ENCODE measurements around the gene PARP3. TPM values are rescaled to one million over a fixed set of nuclear protein-coding genes. Genes with fewer than 3 reads are reported as not detected.

PARP3 gene
- polyA plus RNA-seq, 1 of the 3 experiments (the other 2 are of a cell fraction) = 31.1 TPM

GRCh38 chr3:51983578-51984268, 41.6 kb downstream of the PARP3 start:
- Histone ChIP-seq H3F3A (replicated peaks; ENCODE audit: insufficient read depth) (peaks cover 16% of the 10 kb centered on the region), H2AFZ (ENCODE audit: low read depth) (peak overlapping the region; percentile 94; the same call in 1 of the 2 replicates), H3K36me3 (replicated peaks in 1 of 2; ENCODE audit: control insufficient read depth in 1 of 2, insufficient read depth in 2 of 2, low read length in 1 of 2) (peaks cover 0 to 5% of the 10 kb centered on the region in 2 experiments), H3K79me2 (ENCODE audit: insufficient read depth) (peaks cover 40% of the 10 kb centered on the region), H3K27me3 (ENCODE audit: insufficient read depth) (no peaks in the 10 kb centered on the region), H3K9ac (peak overlapping the region; percentile 89), H3K27ac (ENCODE audit: low read depth in 2 of 2, low read length in 1 of 2) (peak overlapping the region; percentile 89 to 93), H3K9me2 (no peaks in the 10 kb centered on the region), H3K4me2 (peak overlapping the region; percentile 97), H3K9me3 (no peaks in the 10 kb centered on the region), H3K4me3 (ENCODE audit: low read depth in 2 of 2, low read length in 1 of 2) (peak overlapping the region; percentile 68 to 90), H4K20me1 (ENCODE audit: insufficient read depth) (no peaks in the 10 kb centered on the region), H3K4me1 (ENCODE audit: control insufficient read depth in 1 of 2, insufficient read depth in 2 of 2, low read depth in 1 of 2, low read length in 1 of 2) (peaks cover 5 to 19% of the 10 kb centered on the region in 2 experiments; a peak in 3 of 4 replicates)
- no peak for DNase-seq
- CTCF ChIA-PET = interaction anchor here (0.9 to 4.8 kb wide), 16 partner anchors 9 to 265 kb away, joined by 3 to 45 read pairs (median 10); partner anchors contain the start of genes ABHD14A, ABHD14B, GPR62 and PARP3
- WGBS (ENCODE audit: low lambda C conversion rate) = 71% methylated on average over 20 of the region's 22 CpGs
- no peak for TF ChIP-seq NFIC (IDR thresholded peaks at IDR 0.05; ENCODE audit: borderline replicate concordance)
- TF ChIP-seq GATA2 (CRISPR knock-in tag; IDR thresholded peaks at IDR 0.05) = no peak
- no peak for TF ChIP-seq YY1 (IDR thresholded peaks at IDR 0.05; ENCODE audit: low read depth)
- no peak for TF ChIP-seq TAF1 (IDR thresholded peaks at IDR 0.05; ENCODE audit: borderline replicate concordance, low read depth, low read length)
- no peak for TF ChIP-seq CHD2 (IDR thresholded peaks at IDR 0.05; ENCODE audit: low read length, partially characterized antibody)
- no peak for TF ChIP-seq ELF1 (IDR thresholded peaks at IDR 0.05)
- TF ChIP-seq JUND (IDR thresholded peaks at IDR 0.05) = no peak
- TF ChIP-seq GABPA (IDR thresholded peaks at IDR 0.05; ENCODE audit: low read depth) = no peak
- TF ChIP-seq RFX5 (IDR thresholded peaks at IDR 0.05; ENCODE audit: low read length) = no peak
- no peak for TF ChIP-seq FOSL2 (IDR thresholded peaks at IDR 0.05; ENCODE audit: borderline replicate concordance, low read depth)
- no peak for TF ChIP-seq SMC3 (IDR thresholded peaks at IDR 0.05; ENCODE audit: low read depth, low read length)
- no peak for TF ChIP-seq MEF2A (IDR thresholded peaks at IDR 0.05; ENCODE audit: borderline replicate concordance, low read depth)
- POLR2A ChIA-PET = interaction anchor here (0.8 to 4.3 kb wide), 8 partner anchors 9 to 171 kb away, joined by 3 to 42 read pairs (median 4); partner anchors contain the start of genes ABHD14A, ABHD14B, PARP3 and POC1A

GRCh38 chr3:51984269-51984647, 42.1 kb downstream of the PARP3 start:
- Histone ChIP-seq H3K4me1 (ENCODE audit: control insufficient read depth in 1 of 2, insufficient read depth in 2 of 2, low read depth in 1 of 2, low read length in 1 of 2) (peaks cover 5 to 21% of the 10 kb centered on the region in 2 experiments; a peak in 3 of 4 replicates), H3K9me2 (no peaks in the 10 kb centered on the region), H3K79me2 (ENCODE audit: insufficient read depth) (peaks cover 40% of the 10 kb centered on the region), H3F3A (replicated peaks; ENCODE audit: insufficient read depth) (peaks cover 20% of the 10 kb centered on the region), H3K27ac (ENCODE audit: low read depth in 2 of 2, low read length in 1 of 2) (peak overlapping the region in 1 of 2 experiments; percentile 2; a peak in 2 of 4 replicates), H3K4me2 (peak overlapping the region; percentile 97), H3K36me3 (replicated peaks in 1 of 2; ENCODE audit: control insufficient read depth in 1 of 2, insufficient read depth in 2 of 2, low read length in 1 of 2) (peaks cover 0 to 5% of the 10 kb centered on the region in 2 experiments), H3K4me3 (ENCODE audit: low read depth in 2 of 2, low read length in 1 of 2) (peak overlapping the region in 1 of 2 experiments; percentile 90; a peak in 2 of 4 replicates), H3K27me3 (ENCODE audit: insufficient read depth) (no peaks in the 10 kb centered on the region), H2AFZ (ENCODE audit: low read depth) (no peak overlapping the region), H3K9ac (no peak overlapping the region), H3K9me3 (no peaks in the 10 kb centered on the region), H4K20me1 (ENCODE audit: insufficient read depth) (no peaks in the 10 kb centered on the region)
- no peak for DNase-seq
- POLR2A ChIA-PET = interaction anchor here (0.7 to 4.3 kb wide), 7 partner anchors 9 to 171 kb away, joined by 3 to 42 read pairs (median 4); partner anchors contain the start of genes ABHD14B, PARP3, POC1A and RPL29
- CTCF ChIA-PET = interaction anchor here (0.6 to 4.8 kb wide), 9 partner anchors 10 to 160 kb away, joined by 3 to 45 read pairs (median 5); partner anchors contain the start of genes ABHD14A, ABHD14B, PARP3 and PCBP4
- TF ChIP-seq CTCF (IDR thresholded peaks at IDR 0.05) (no peak), USF1 (IDR thresholded peaks at IDR 0.05; ENCODE audit: borderline replicate concordance, low read depth) (no peak), MAX (IDR thresholded peaks at IDR 0.05; ENCODE audit: low read depth) (no peak), FOXJ3 (CRISPR knock-in tag; IDR thresholded peaks at IDR 0.05) (no peak)

Data from SK-N-SH (cell line).